Activated T-cell treated with anti-CD3 and anti-CD28 coated beads, Interleukin-2, amount 50 U/mL, for 48 hours (primary cell): Measurements from ENCODE around the gene MXRA5.
"Not testable (repeated sequence)": the region's sequence is repeated elsewhere in the genome, so short reads cannot be mapped to it uniquely, and the experiment has no call there.

Experiments used
- DNase-seq, 2 experiments: peaks; one replicate each; pipeline ENCODE4 v3.0.0-alpha.2; 2020

The MXRA5 gene

DNA sequence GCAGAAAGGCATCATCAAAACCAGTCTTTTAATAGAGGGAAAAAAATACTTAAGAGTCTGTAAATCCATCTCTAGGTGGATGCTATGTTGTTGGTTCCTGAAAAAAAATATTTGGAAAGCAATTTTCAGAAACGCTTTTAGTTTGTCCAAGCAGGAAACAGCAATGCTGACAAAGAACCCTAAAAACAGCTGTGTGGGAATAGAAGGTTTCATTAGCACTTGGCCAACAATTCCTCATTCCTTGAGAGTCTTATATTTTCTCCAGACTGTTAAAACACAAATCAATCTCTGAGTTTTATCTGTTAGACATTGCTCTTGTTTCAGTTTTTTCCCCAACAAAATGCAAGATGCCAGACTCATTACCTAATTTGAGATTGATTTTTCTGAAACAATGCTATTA is 6.4 kb downstream of the MXRA5 start:
- DNase-seq, result no peak

- no peak for DNase-seq
Measured at GRCh38 chrX:3326681-3327080, 19.8 kb downstream of the MXRA5 start.

GRCh38 chrX:3320471-3321046 is 25.9 kb downstream of the MXRA5 start:
- no peak for DNase-seq

DNA sequence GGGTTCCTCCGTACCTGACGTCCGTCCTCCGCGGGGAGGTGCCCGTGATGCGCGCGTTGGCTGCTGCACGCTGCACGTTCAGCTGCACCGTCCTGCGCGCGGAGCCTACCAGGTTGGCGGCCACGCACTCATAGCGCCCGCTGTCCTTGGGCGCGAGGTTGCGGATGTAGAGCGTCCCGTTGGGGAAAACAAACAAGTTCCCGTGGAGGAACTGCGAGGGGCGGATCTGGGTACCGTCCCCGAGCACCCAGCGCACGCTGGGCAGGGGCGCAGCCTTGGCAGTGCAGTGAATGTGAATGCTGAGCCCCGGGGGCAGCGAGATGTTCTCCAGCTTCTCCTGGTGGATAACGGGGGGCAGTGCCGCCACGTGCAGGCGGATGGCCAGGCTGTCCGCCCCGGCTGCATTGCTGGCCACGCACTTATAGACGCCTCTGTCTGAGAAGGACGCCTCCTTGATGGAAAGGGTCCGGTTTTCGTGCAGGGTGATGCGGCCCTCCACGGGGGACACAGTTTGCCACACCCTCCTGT is 29.2 kb downstream of the MXRA5 start:
- DNase-seq, result no peak

DNA sequence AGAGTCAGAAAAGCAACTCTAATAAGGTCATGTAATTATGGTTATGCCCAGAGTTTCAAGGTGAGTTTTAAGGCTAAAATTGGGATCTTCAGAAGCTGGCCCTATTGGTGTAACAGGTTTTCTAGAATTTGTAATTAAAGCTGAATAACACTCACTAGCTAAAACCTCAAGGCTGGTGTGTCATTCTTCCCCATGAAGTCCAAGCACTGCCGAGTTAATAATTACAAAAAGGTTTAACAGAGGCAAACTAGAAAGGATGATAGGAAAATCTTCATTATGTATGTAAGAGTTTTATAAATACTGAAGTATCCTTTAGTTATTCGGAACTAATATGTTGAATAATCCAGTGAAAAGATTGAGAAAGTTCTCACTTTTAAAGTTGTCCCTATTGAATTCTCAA is 34.3 kb downstream of the MXRA5 start:
- no peak for DNase-seq

- no peak for DNase-seq
Measured at GRCh38 chrX:3307881-3308280, 38.6 kb downstream of the MXRA5 start.

DNA sequence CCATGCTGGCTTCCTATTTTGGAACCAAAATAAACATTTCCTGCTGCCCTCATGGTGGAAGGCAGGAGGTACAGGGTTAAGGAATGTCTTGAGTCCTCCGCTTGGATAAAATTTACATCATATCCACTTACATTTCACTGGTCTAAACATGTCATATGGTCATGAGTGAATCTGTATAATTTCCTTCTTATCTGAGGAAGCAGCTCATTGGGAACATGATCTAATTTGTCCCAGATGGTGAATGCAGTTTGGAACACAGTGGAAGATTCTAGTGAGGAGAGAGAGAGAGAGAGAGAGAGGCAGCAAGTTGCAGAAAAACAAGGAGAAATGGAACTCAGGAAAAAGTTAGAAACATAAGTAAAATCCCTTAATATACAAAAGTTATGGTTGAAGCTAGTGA is 46.8 kb downstream of the MXRA5 start:
- no peak for DNase-seq

DNA sequence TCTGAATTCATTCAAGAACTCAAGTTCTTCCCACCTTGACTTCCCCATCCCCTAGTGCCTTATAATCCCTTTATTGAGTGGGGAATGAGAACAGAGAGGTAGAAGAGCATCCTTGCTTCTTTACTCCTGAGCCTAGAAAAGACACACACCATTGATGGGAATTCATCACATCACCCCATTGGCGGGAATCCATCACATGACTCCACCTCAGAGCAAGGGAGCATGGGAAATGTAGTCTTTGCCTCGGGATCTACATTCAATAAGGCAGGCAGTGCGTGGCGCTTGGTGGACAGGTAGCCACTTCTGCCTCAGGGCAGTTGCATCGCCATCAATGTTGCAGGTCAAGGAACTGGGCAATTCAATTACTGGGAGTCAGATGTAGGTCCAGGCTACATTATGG is 50.7 kb downstream of the MXRA5 start:
- DNase-seq, result peak; percentile 15 to 17

- DNase-seq, result no peak
Measured at GRCh38 chrX:3293251-3293650, 53.2 kb downstream of the MXRA5 start.

DNA sequence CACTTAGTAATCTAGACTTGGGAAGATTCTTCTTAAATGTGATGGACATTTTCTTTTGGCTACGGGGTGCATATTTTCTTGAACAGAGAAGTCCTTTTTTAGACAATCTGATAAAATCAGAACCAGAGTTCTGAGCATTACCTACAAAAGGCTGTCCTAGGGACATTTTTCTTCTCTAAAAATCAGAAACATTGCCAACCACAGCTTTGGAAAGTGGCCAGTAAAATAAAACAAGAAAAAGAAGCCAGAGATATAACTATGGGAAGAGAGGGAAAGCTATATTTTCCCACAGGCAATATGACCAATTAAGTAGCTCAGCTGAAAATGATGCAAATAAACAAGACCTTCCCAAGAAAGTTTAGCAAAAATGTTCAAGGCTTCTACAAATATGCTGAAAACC is 55.9 kb downstream of the MXRA5 start:
- no peak for DNase-seq

GRCh38 chrX:3286196-3286945 is 60.1 kb downstream of the MXRA5 start:
- DNase-seq, result no peak

- no peak for DNase-seq
Measured at GRCh38 chrX:3280706-3281105, 65.7 kb downstream of the MXRA5 start.

DNA sequence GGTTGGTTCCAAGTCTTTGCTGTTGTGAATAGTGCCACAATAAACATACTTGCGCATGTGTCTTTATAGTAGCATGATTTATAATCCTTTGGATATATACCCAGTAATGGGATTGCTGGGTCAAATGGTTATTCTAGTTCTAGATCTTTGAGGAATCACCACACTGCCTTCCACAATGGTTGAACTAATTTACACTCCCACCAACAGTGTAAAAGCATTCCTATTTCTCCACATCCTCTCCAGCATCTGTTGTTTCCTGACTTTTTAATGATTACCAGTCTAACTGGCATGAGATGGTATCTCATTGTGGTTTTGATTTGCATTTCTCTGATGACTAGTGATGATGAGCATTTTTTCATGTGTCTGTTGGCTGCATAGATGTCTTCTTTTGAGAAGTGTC is 72.8 kb downstream of the MXRA5 start:
- not testable (repeated sequence) for DNase-seq

- no peak for DNase-seq
Measured at GRCh38 chrX:3271834-3272186, 74.6 kb downstream of the MXRA5 start.

- no peak for DNase-seq
Measured at GRCh38 chrX:3271183-3271833, 75.1 kb downstream of the MXRA5 start.

GRCh38 chrX:3268829-3269228 is 77.6 kb downstream of the MXRA5 start:
- DNase-seq, result no peak

DNA sequence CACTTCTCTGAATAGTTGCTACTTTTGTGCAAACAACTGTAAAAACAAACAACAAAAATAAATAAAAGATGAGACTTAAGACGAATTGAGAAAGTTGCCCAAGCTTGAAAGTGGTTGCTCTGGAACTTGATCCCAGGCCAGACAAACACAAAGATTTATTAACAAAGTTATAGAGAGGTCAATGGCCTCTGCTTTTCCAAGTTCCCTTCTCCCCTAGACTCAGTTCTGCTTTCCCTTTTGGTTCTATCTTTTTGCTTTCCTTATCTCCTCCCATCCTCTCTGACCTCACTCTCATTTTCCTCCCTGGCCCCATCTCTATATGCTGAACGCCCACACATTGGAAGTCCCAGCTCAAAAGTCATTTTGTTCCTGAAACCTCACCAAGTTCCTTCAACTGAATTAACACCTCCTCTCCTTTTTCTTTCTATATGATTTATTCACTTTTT is 82.7 kb downstream of the MXRA5 start:
- no peak for DNase-seq

DNA sequence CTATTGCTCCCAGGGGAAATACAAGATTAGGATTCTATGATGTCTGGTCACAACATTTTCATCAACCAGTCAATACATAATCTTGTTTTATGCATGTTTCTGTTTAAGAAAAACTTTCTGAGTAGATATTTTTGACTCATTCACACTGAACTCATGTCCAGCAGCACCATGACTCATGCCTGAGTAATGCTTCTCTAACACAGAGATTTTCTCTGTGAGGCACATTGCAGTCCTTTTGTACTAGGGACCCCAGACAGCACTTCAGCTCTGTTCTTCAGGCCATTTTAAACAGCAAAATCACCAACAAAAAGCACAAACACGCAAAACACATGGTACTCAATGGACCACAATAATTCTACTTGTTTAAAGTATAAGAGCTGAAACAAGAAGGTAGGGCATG is 83.6 kb downstream of the MXRA5 start:
- no peak for DNase-seq
